SU-DHL-6 (cell line): ENCODE results near the gene PIK3R6.

Experiments used
- EZH2phosphoT487 ChIP-seq: fragments of 200-600 bp; sonication (generic), shearing (Covaris generic); conservative IDR thresholded peaks from 2 replicates; pipeline ENCODE4 v1.6.1; 2018; ENCODE audit warnings: mild to moderate bottlenecking, antibody characterized with exemption, low read length, moderate library complexity, mixed read lengths
- TF ChIP-seq, protein P1 (sequence below): fragments of 200-600 bp; sonication (generic); IDR thresholded peaks from one replicate; pipeline ENCODE4 v1.5.1; 2017; ENCODE audit warnings: antibody characterized with exemption, mild to moderate bottlenecking, low read length, moderate library complexity; ENCODE audit not compliant: insufficient read depth, poor library complexity, severe bottlenecking

DNA sequence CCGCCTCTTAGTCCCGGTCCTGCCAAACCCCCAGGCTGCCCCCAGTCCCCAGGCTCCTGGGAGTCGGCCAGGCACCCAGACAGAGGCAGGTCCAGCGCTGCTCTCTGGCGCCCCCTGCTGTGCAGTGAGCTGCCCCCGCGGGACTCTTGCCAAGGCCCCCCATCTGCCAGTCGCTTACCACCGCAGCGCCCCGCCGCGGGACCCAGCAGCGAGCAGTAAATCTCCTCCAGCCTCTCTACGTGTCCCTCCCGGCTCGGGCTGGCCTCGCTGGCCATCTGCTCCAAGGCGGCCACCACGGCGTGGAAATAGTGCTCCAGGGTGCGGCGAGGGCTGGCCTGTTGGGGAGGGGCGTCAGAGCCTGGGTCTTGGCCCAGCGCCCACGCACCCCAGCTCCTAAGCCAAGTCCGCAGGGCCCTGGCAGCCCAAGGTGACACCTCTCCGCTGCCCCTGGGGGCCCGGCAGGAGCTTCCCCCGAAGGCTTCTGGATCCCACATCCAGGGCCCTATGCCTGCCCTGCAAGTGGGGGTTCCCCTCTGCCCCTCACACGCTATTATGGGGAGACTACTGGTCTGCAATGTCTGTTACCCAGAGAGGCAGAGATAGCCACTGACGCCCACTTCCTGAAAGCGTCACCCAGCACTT is 34.6 kb downstream of the PIK3R6 start:
- TF ChIP-seq, protein P1, sequence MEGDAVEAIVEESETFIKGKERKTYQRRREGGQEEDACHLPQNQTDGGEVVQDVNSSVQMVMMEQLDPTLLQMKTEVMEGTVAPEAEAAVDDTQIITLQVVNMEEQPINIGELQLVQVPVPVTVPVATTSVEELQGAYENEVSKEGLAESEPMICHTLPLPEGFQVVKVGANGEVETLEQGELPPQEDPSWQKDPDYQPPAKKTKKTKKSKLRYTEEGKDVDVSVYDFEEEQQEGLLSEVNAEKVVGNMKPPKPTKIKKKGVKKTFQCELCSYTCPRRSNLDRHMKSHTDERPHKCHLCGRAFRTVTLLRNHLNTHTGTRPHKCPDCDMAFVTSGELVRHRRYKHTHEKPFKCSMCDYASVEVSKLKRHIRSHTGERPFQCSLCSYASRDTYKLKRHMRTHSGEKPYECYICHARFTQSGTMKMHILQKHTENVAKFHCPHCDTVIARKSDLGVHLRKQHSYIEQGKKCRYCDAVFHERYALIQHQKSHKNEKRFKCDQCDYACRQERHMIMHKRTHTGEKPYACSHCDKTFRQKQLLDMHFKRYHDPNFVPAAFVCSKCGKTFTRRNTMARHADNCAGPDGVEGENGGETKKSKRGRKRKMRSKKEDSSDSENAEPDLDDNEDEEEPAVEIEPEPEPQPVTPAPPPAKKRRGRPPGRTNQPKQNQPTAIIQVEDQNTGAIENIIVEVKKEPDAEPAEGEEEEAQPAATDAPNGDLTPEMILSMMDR: peak; percentile 18
- no peak for TF ChIP-seq EZH2phosphoT487
